Brain microvascular endothelial cell (primary cell): Measurements from ENCODE around the gene DICER1.

ENCODE experiments used
- DNase-seq: peaks from one replicate; pipeline ENCODE4 v3.0.0-alpha.2; 2020
- H3K27ac ChIP-seq: fragments of 250-450 bp; sonication (Bioruptor Pico); 2 replicates; pipeline ENCODE4 v1.5.1; 2020; ENCODE audit warnings: mild to moderate bottlenecking, moderate library complexity
- H3K27me3 ChIP-seq: fragments of 250-450 bp; sonication (Bioruptor Pico); replicated peaks from 2 replicates; pipeline ENCODE4 v1.5.1; 2020; ENCODE audit warnings: mild to moderate bottlenecking
- H3K36me3 ChIP-seq: fragments of 250-450 bp; sonication (Bioruptor Pico); replicated peaks from 2 replicates; pipeline ENCODE4 v1.5.1; 2020; ENCODE audit warnings: mild to moderate bottlenecking
- H3K4me3 ChIP-seq: 2 replicates; pipeline ENCODE4 v1.5.1; 2011; ENCODE audit warnings: low read depth, mild to moderate bottlenecking, control low read depth, low read length, moderate library complexity
- in situ Hi-C: cut with HindIII; loops from 2 replicates; pipeline ENCODE4 v1.10.0; 2017; ENCODE audit warnings: low sequenced_read_pairs, low pct_ligation_motif_present
- TF ChIP-seq, protein P1 (sequence below): IDR thresholded peaks from 2 replicates; pipeline ENCODE4 v1.5.1; 2011; ENCODE audit warnings: low read depth, mild to moderate bottlenecking, moderate library complexity, low read length, control low read depth, inconsistent platforms; ENCODE audit errors: missing control alignments

DICER1 gene

GRCh38 chr14:95085321-95085720 lies 72.0 kb downstream of the DICER1 start:
- no peak overlapping the region for H3K27ac ChIP-seq
- in situ Hi-C loops: no loop called here
- H3K36me3 ChIP-seq: peaks cover 3% of the 10 kb centered on the region
- DNase-seq: no peak
- H3K4me3 ChIP-seq: no peak overlapping the region
- TF ChIP-seq, protein P1, sequence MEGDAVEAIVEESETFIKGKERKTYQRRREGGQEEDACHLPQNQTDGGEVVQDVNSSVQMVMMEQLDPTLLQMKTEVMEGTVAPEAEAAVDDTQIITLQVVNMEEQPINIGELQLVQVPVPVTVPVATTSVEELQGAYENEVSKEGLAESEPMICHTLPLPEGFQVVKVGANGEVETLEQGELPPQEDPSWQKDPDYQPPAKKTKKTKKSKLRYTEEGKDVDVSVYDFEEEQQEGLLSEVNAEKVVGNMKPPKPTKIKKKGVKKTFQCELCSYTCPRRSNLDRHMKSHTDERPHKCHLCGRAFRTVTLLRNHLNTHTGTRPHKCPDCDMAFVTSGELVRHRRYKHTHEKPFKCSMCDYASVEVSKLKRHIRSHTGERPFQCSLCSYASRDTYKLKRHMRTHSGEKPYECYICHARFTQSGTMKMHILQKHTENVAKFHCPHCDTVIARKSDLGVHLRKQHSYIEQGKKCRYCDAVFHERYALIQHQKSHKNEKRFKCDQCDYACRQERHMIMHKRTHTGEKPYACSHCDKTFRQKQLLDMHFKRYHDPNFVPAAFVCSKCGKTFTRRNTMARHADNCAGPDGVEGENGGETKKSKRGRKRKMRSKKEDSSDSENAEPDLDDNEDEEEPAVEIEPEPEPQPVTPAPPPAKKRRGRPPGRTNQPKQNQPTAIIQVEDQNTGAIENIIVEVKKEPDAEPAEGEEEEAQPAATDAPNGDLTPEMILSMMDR: no peak
- H3K27me3 ChIP-seq: no peaks in the 10 kb centered on the region

DNA sequence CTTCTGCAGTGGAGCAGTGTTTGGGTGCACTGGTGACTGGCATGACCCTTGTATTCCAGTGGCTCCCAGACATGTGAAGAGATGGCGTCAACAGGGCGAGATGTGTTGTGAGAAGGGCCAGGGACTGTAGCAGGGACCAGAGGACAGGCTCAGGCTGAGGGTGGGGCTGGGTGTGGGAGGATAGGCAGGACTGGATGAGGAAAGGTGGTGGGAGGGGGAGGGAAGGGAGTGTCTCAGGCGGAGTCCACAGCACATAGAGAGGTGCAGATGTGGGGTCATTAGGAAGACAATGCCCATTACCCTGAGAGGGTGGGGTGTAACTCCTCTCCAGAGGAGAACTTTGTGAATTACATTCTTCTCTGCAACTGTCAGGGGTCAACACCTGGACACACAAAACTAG lies 78.5 kb downstream of the DICER1 start:
- in situ Hi-C loops: no loop called here
- TF ChIP-seq, protein P1: no peak
- no peaks in the 10 kb centered on the region for H3K36me3 ChIP-seq

DNA sequence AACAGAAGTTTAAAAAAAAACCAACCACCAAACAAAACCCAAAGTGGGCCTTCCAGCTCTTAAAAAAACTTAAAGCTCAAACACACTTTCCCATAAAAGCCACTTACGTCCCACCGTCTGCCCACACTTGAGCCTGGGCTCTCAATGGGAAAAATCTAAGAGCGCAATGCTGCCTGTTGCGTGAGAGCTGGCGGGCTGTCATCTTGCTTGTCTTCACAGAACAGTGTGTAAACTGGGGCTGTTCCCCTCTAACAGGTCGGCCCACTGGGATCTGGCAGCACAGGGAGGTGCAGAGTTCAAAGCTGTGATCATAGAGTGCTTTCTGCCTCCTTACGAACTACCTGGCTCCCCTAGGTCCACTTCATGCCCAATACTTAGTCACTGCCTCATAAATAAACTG lies 80.0 kb downstream of the DICER1 start:
- H3K27ac ChIP-seq: no peak overlapping the region
- no peaks in the 10 kb centered on the region for H3K27me3 ChIP-seq
- in situ Hi-C loops: no loop called here
- no peak for DNase-seq
- H3K36me3 ChIP-seq: no peaks in the 10 kb centered on the region
- no peak overlapping the region for H3K4me3 ChIP-seq
- TF ChIP-seq, protein P1: no peak

More for the DNA sequence above, 78.5 kb downstream of the DICER1 start:
- no peak for DNase-seq
- Histone ChIP-seq H3K4me3 (no peak overlapping the region), H3K27ac (no peak overlapping the region), H3K27me3 (no peaks in the 10 kb centered on the region)

DNA sequence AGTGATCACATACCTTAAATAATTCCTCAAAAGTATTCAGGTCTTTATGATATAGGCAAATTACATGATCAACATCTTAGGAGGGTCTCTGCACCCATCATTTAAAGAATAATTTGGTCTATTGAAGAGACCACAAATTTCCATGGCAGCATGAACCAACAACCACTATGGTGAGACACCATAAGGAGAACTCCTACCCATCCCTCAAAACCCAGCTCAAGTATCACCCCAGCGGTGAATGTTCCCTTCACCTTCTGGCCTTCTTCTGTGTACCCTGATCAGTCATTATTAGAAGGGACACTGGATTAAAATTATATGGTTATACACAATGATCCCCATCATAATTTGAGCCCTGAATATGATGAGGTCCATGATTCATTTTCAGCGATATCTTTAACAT lies 81.5 kb downstream of the DICER1 start:
- no peaks in the 10 kb centered on the region for H3K36me3 ChIP-seq
- H3K27me3 ChIP-seq: no peaks in the 10 kb centered on the region
- in situ Hi-C loops: no loop called here
- H3K4me3 ChIP-seq: no peak overlapping the region
- no peak for DNase-seq
- TF ChIP-seq, protein P1: no peak
- H3K27ac ChIP-seq: no peak overlapping the region

GRCh38 chr14:95073947-95074346 lies 83.4 kb downstream of the DICER1 start:
- no peak overlapping the region for H3K27ac ChIP-seq
- no peak for DNase-seq
- H3K36me3 ChIP-seq: no peaks in the 10 kb centered on the region
- TF ChIP-seq, protein P1: no peak
- H3K4me3 ChIP-seq: no peak overlapping the region
- H3K27me3 ChIP-seq: no peaks in the 10 kb centered on the region
- in situ Hi-C loops: no loop called here

- Histone ChIP-seq H3K36me3 (no peaks in the 10 kb centered on the region), H3K27me3 (no peaks in the 10 kb centered on the region), H3K27ac (no peak overlapping the region), H3K4me3 (no peak overlapping the region)
- TF ChIP-seq, protein P1: no peak
- in situ Hi-C loops: no loop called here
- DNase-seq: no peak
Observed at GRCh38 chr14:95072310-95072905, 84.9 kb downstream of the DICER1 start.
